ENCODE measurements around the gene COL4A5.
"Not testable (repeated sequence)": the region's sequence is repeated elsewhere in the genome, so short reads cannot be mapped to it uniquely, and the experiment has no call there.

GRCh38 chrX:108390976-108391717 is 48.5 kb upstream of the COL4A5 start:
- TF ChIP-seq CTCF (IDR thresholded peaks at IDR 0.05; ENCODE audit: poor library complexity); EZH2 (IDR thresholded peaks at IDR 0.05; ENCODE audit: borderline replicate concordance); EZH2phosphoT487 (IDR thresholded peaks at IDR 0.05; ENCODE audit: low read depth, severe bottlenecking, unreplicated experiment): not testable (repeated sequence)
